Measurements from ENCODE around the gene ZNF804A.
"Not testable (repeated sequence)": the region's sequence is repeated elsewhere in the genome, so short reads cannot be mapped to it uniquely, and the experiment has no call there.

ZNF804A gene

DNA sequence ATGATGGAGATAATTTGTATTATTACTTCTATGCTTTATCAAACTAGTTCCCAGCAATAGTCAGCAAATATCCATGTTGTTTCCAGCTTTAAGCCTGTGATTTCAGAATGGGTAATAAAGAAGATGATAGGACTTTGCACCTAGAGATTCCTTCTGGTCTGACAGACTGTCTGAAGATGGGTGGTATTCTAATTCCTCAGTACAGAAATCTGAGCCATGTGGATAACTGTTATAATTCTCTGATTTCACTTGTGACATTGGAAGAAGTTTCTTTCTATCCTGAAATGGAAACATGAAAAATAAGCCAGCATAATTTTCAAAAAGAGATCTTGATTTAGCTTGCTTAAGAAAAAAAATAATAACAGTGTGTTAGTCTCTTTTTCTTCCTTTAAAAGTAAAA is 130.1 kb downstream of the ZNF804A start:
- DNase-seq, result no peak

DNA sequence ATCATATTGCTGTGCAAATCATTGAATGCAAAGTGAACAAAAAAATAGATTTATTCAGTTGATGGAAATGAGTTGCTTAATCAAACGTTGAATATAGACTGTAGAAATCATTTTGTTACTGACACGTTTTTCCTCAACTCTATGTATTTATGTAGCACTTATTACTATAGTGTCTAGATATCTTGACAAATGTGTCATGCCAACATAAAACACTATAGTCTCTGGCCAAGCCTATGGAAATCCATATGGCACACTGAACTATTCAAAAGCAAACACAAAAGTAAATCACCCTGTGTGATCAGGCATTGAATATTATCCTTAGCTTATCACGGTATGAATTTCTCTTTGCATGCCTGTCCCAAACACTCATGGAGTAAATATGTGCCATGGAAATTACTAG is 131.3 kb downstream of the ZNF804A start:
- no peak for DNase-seq

- no peak for DNase-seq
Measured at GRCh38 chr2:184730288-184730687, 132.0 kb downstream of the ZNF804A start.

DNA sequence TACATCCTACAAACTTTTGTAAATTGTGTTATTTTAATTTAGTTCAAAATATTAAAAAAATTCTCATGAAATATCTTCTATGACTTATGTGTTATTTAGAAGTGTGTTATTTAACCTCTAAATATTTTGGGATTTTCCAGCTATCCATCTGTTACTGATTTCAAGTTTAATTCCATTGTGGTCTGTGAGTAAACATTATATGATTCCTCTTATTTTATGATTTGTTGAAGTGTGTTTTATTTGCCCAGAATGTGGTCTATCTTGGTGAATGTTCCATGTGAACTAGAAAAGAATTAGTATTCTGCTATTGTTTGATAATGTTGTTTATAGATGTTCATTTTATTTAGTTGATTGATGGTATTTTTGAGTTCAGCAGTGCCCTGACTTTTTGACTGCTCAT is 136.0 kb downstream of the ZNF804A start:
- no peak for DNase-seq

- no peak for DNase-seq
Measured at GRCh38 chr2:184735611-184736010, 137.3 kb downstream of the ZNF804A start.

DNA sequence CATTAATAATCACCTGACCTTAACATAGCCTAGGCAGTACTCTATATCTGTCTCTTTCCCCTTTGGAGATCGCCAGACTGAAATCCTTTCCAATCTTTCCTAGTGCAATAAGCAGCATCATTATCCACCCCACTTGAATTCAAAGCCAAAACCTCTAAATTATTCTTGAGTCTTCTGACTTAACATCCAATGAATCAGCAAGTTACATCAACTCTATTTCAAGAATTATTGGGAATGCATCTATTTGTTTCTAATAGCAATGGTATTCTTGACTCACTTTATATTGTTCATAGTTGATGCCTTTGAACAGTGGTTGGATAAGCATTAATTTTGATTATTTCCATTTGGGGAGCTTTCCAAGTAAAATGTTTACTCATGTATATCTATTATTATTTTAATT is 144.8 kb downstream of the ZNF804A start:
- no peak for DNase-seq

- DNase-seq, result no peak
Measured at GRCh38 chr2:184756161-184756560, 157.8 kb downstream of the ZNF804A start.

DNA sequence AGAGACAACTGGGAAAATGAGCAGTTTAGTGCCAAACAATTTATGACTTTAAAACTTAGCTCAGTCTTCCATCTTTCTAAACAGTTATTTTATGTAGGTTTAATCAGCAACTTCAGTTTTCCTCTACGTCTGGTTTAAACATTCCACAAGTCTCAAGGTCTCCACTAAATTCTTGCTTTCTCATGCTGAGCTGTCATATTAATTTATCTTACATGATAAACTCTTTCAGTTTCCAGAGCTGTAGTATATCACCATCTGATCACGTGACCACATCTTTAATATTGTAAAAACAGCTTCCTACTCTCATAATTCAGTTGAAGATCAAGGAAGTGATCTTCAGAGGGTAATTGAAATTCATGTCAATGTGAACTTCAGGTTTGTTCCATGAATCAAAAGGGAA is 158.6 kb downstream of the ZNF804A start:
- no peak for DNase-seq

DNA sequence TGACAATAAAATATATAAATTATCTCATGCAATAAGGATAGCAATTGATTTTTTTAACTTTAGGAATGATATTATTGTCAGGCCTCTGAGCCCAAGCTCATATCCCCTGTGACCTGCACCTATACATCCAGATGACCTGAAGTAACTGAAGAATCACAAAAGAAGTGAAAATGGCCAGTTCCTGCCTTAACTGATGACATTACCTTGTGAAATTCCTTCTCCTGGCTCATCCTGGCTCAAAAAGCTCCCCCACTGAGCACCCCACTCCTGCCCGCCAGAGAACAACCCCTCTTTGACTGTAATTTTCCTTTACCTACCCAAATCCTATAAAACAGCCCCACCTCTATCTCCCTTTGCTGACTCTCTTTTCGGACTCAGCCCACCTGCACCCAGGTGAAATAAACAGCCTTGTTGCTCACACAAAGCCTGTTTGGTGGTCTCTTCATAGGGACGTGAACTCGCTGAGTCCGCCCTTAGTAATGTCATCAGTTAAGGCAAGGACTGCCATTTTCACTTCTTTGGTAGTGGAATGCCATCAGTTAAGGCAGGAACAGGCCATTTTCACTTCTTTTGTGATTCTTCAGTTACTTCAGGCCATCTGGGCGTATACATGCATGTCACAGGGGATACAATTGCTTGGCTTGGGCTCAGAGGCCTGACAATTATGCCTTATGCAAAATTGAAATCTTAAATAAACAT is 161.4 kb downstream of the ZNF804A start:
- not testable (repeated sequence) for DNase-seq

DNA sequence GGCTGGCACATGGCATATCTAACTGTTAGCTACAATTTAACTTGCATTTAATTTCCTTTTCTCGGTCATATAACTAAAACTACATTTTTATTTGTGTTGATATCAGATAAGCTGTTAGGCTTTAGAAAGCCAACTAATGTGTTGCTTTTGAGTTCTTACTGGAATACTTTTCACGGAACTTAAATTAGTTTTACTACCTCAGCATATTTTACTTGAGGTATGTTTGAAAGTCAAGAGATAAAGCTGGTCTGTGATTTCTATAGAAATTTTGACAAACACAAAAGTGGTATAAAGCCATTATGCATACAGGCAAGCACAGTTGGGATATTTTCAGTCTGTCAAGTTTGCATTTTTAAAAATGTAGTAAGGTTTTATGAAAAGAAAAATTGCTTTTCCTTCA is 162.6 kb downstream of the ZNF804A start:
- DNase-seq, result no peak

- DNase-seq, result no peak
Measured at GRCh38 chr2:184765112-184765895, 167.0 kb downstream of the ZNF804A start.

- no peak for DNase-seq
Measured at GRCh38 chr2:184767059-184767458, 168.7 kb downstream of the ZNF804A start.

GRCh38 chr2:184769023-184769422 is 170.7 kb downstream of the ZNF804A start:
- DNase-seq, result no peak

DNA sequence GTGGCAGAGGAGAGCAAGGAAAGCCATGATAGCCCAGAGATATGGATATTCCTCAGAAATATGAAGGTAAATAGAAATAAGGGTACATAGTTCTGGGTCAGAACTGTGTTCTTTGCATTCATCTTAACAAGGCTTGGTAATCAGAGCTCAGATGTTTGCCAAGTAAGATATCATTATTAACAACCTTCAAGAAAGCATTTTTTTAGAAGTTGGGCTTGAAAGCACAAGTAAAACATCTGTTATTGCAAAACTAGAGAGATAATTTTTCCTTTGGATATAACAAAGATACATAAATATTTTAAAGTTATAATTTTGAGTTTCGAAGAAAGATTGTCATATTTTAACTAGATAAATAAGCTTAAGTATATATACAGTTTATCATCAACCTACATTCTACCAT is 171.4 kb downstream of the ZNF804A start:
- no peak for DNase-seq

GRCh38 chr2:184779777-184780176 is 181.4 kb downstream of the ZNF804A start:
- DNase-seq, result no peak

- DNase-seq, result no peak
Measured at GRCh38 chr2:184780384-184780783, 182.1 kb downstream of the ZNF804A start.

- no peak for DNase-seq
Measured at GRCh38 chr2:184780944-184781343, 182.6 kb downstream of the ZNF804A start.

DNA sequence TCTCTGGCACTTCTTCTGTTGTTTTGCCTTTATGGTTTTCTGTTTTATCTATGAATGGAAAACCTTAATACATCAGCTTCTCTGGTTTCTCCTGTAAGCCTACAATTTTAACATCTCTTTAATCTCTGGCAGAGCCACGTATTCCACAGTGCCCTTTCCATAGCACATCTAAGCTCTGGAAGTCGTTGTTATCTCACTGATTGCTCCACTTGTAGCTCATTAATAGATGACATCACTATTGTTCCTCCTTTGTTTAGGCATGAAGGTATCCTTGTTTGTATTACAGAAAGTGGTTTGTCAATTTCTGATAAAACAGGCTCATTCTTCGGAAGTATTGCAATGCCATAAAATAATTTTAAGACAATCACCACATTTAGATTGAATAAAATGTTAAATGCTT is 185.2 kb downstream of the ZNF804A start:
- DNase-seq, result no peak

DNA sequence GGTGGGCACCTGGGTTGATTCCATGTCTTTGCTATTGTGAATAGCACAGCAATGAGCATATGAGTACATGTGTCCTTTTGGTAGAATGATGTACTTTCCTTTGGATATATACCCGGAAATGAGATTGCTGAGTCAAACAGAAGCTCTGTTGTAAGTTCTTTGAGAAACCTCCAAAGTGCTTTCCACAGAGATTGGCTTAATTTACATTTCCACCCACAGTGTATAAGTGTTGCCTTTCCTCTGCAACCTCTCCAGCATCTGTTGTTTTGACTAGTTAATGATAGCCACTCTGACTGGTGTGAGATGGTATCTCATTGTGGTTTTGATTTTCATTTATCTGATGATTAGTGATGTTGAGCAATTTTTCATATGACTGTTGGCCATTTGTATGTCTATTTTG is 194.8 kb downstream of the ZNF804A start:
- DNase-seq, result no peak

- no peak for DNase-seq
Measured at GRCh38 chr2:184799379-184799778, 201.1 kb downstream of the ZNF804A start.

- no peak for DNase-seq
Measured at GRCh38 chr2:184814421-184814820, 216.1 kb downstream of the ZNF804A start.

GRCh38 chr2:184815824-184816223 is 217.5 kb downstream of the ZNF804A start:
- no peak for DNase-seq

DNA sequence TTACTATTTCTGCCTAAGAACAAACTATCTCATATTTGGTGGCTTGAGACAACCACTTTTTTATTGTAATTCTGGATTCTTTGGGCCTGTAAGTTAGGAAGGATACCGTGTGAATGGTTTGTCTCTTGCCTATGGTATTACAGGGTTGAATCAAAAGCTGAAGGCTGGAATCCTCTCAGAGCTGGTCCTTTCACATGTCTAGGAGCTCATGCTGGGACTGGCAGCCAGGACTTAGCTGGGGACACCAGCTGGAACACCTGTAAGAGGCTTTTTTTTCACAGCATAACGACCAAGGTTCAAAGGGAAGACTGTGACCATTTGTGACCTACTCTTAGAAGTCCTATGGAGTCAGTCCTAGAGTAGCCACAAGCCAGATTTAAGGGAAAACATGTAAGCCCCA is 226.3 kb downstream of the ZNF804A start:
- no peak for DNase-seq

DNA sequence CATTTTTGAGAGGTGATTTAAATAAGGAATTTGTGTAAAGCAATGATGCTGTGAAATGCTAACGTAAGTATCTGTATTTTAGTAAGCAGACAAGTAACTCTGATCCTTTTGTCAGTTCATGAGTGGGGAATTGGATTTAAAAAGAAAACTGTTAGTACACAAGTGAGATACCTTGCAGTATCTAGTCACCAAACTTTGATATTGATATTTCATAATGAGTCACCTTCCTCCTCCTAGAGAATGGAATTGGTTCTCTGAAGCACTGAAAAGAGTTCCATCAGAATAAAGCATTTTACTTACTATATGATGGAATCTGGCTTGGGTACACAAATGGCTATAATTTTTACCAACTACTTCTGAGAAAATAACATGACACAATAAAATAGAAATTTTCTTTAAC is 232.2 kb downstream of the ZNF804A start:
- DNase-seq, result no peak
